ENCODE data around the gene CRADD. TPM values are rescaled to one million over a fixed set of nuclear protein-coding genes. Genes with fewer than 3 reads are reported as not detected.

CRADD gene
- total RNA-seq, 1 donor from 2014 or later, result 22.5 TPM

Other genes with a start within 250 kb of the CRADD start
- gene UBE2N, start 235.4 kb upstream of the CRADD start, total RNA-seq, result 89.2 TPM
- gene MRPL42, start 209.9 kb upstream of the CRADD start, total RNA-seq, result 47.9 TPM
- gene SOCS2, start 104.7 kb upstream of the CRADD start, total RNA-seq, result 5.8 TPM